ENCODE data around the gene EIF2B5.

EIF2B5 gene

DNA sequence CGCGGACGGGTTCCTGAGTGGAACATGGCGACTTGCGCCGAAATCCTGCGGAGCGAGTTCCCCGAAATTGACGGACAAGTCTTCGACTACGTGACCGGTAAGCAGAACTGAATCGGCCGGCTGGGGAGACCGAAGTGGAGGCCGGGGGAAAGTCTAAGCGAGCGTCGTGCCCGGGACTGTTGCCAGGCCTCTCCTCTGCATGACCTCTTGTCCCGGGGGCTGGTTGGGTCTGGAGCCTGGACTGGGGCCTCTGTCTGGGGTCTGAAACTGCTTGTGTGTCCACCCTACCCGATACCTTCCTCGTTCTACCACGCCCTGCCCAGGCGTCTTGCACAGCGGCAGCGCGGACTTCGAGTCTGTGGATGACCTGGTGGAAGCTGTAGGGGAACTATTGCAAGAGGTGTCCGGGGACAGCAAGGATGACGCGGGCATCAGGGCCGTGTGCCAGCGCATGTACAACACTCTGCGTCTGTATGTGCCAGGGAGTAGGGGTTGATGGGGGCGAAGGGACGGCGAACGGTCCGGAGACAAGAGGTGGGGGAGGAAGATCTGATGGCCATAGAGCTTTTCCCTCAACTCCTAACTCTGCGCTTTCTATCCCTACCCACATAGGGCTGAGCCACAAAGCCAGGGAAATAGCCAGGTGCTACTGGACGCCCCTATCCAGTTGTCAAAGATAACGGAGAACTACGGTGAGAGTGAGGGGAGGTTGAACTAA is 51.2 kb downstream of the EIF2B5 start, which contains the start of gene ABCF3:
Gene ABCF3, plus strand, starts transcription at position 16 of the 718 bp plus-strand sequence. Its CDS starts 9 bp downstream, at position 25.
- H3K4me3 ChIP-seq, result peak within 1 kb of the TSS; percentile 99
- H3K9ac ChIP-seq (ENCODE audit: insufficient read length), result peak within 1 kb of the TSS; percentile 97
- TF ChIP-seq EZH2 (IDR thresholded peaks at IDR 0.05) (no peak), FOXP2 (optimal IDR thresholded peaks at IDR 0.05; ENCODE audit: control extremely low read depth, extremely low read length, insufficient read depth) (no peak), POLR2AphosphoS5 (IDR thresholded peaks at IDR 0.05; ENCODE audit: borderline replicate concordance, low read depth, low read length) (peak; percentile 80; the same call in 1 of the 2 replicates)
- peak within 1 kb of the TSS; percentile 93 for H3K27ac ChIP-seq
- peaks cover 75% of the 10 kb centered on the region for H3K36me3 ChIP-seq (ENCODE audit: insufficient read depth, low read length)
- no peaks in the 10 kb centered on the region for H3K9me3 ChIP-seq (ENCODE audit: low read depth, low read length)
- DNase-seq (ENCODE audit: low read depth, low spot score), result no peak

DNA sequence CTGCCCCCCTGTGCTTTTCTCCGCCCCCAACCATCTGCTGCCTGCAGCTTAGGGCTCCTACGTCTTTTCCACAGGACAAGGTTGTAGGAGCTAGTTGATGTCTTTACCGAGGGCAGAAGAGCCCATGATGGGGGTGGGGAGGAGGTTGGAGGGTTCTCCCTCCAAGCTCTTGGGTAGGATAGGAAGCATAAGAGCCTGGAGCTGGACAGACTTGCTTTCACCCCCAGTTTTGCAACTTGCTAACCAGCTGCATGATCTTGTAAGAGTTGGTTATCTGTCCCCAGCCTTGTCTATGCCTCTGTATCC is 51.7 kb downstream of the EIF2B5 start:
- H3K27ac ChIP-seq, result no peak overlapping the region
- peak overlapping the region; percentile 97 for H3K9ac ChIP-seq (ENCODE audit: insufficient read length)
- H3K9me3 ChIP-seq (ENCODE audit: low read depth, low read length), result no peaks in the 10 kb centered on the region
- H3K4me3 ChIP-seq, result peak overlapping the region; percentile 99
- no peak for DNase-seq (ENCODE audit: low read depth, low spot score)
- TF ChIP-seq POLR2AphosphoS5 (IDR thresholded peaks at IDR 0.05; ENCODE audit: borderline replicate concordance, low read depth, low read length) (no peak), FOXP2 (optimal IDR thresholded peaks at IDR 0.05; ENCODE audit: control extremely low read depth, extremely low read length, insufficient read depth) (no peak), EZH2 (IDR thresholded peaks at IDR 0.05) (no peak)
- H3K36me3 ChIP-seq (ENCODE audit: insufficient read depth, low read length), result peaks cover 74% of the 10 kb centered on the region

DNA sequence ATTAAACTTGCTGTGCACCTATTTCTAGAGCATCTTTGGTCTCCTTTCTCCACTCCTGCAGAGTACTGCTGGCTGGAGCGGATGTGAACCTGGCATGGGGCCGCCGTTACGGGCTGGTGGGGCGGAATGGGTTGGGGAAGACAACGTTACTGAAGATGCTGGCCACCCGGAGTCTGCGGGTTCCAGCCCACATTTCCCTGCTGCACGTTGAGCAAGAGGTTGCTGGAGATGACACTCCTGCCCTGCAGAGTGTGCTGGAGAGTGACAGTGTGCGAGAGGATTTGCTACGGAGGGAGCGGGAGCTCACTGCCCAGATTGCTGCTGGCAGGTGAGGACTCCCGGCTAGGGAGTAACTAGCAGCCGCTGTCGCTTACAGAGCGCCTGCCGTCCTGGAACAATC is 52.9 kb downstream of the EIF2B5 start:
- TF ChIP-seq POLR2AphosphoS5 (IDR thresholded peaks at IDR 0.05; ENCODE audit: borderline replicate concordance, low read depth, low read length) (no peak), FOXP2 (optimal IDR thresholded peaks at IDR 0.05; ENCODE audit: control extremely low read depth, extremely low read length, insufficient read depth) (no peak), EZH2 (IDR thresholded peaks at IDR 0.05) (no peak)
- peaks cover 74% of the 10 kb centered on the region for H3K36me3 ChIP-seq (ENCODE audit: insufficient read depth, low read length)
- H3K4me3 ChIP-seq, result no peak overlapping the region
- no peak for DNase-seq (ENCODE audit: low read depth, low spot score)
- no peak overlapping the region for H3K27ac ChIP-seq
- H3K9me3 ChIP-seq (ENCODE audit: low read depth, low read length), result no peaks in the 10 kb centered on the region
- H3K9ac ChIP-seq (ENCODE audit: insufficient read length), result no peak overlapping the region

DNA sequence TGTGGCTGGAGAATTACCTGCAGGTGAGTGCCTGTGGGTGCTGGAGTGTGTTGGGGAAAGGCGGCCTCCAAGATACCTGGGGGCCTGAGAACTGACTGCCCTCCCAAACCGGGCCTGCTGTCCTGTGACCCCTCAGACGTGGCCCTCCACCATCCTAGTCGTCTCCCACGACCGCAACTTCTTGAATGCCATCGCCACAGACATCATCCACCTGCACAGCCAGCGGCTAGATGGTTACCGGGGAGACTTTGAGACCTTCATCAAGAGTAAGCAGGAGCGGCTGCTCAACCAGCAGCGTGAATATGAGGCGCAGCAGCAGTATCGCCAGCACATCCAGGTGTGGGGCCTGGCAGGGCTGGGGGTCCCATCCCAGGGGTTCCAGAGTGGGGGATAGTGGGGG is 54.3 kb downstream of the EIF2B5 start:
- TF ChIP-seq POLR2AphosphoS5 (IDR thresholded peaks at IDR 0.05; ENCODE audit: borderline replicate concordance, low read depth, low read length), result no peak
- TF ChIP-seq EZH2 (IDR thresholded peaks at IDR 0.05), result no peak
- no peak for TF ChIP-seq FOXP2 (optimal IDR thresholded peaks at IDR 0.05; ENCODE audit: control extremely low read depth, extremely low read length, insufficient read depth)
- Histone ChIP-seq H3K9ac (ENCODE audit: insufficient read length) (no peak overlapping the region), H3K9me3 (ENCODE audit: low read depth, low read length) (no peaks in the 10 kb centered on the region), H3K36me3 (ENCODE audit: insufficient read depth, low read length) (peaks cover 74% of the 10 kb centered on the region), H3K27ac (no peak overlapping the region), H3K4me3 (no peak overlapping the region)
- DNase-seq (ENCODE audit: low read depth, low spot score), result no peak

DNA sequence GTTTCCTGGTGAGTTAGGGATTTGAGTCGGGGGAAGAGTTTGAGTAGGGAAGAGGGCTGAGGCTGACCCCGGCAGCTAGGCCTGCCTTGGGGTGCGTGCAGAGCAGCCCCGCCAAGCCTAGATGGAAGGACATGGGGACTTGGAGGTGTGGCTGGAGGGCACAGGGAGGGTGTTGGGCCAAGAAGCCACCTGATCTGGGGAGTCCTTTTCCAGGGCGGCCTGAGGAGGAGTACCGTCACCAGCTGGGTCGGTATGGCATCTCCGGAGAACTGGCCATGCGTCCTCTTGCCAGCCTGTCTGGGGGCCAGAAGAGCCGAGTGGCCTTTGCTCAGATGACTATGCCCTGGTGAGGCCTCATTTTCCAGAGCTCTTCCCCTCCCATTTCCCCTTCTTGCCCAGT is 57.7 kb downstream of the EIF2B5 start:
- H3K9ac ChIP-seq (ENCODE audit: insufficient read length), result no peak overlapping the region
- peaks cover 82% of the 10 kb centered on the region for H3K36me3 ChIP-seq (ENCODE audit: insufficient read depth, low read length)
- TF ChIP-seq FOXP2 (optimal IDR thresholded peaks at IDR 0.05; ENCODE audit: control extremely low read depth, extremely low read length, insufficient read depth), result no peak
- TF ChIP-seq POLR2AphosphoS5 (IDR thresholded peaks at IDR 0.05; ENCODE audit: borderline replicate concordance, low read depth, low read length), result no peak
- TF ChIP-seq EZH2 (IDR thresholded peaks at IDR 0.05), result no peak
- no peak overlapping the region for H3K4me3 ChIP-seq
- no peak for DNase-seq (ENCODE audit: low read depth, low spot score)
- no peaks in the 10 kb centered on the region for H3K9me3 ChIP-seq (ENCODE audit: low read depth, low read length)
- no peak overlapping the region for H3K27ac ChIP-seq

DNA sequence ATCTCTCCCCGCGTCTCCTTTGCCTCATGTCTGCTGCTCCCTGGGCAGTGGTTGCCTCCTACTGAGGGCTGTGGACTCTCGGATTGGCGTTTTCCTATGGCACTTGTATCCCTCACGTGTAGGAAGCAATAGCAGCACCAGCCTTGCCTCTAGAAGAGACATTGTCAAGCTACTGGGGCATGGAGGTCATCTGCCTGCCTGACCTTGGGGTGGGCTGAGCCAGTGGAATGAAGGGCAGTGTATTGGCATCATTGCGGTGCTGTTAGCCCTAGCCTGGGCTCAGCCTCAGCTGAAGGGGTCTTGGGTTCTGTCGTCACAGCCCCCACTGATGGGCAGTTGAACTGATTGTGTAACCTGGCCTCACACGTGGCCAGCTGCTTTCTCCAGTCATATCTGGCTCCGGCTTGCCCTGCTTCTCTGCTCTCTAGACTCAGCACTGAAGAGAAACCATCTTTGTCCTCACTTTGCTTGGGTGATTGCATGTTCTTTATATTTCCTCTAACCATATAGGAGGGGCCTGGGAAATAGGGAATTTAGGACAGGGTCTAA is 58.9 kb downstream of the EIF2B5 start:
- no peak overlapping the region for H3K4me3 ChIP-seq
- H3K27ac ChIP-seq, result no peak overlapping the region
- TF ChIP-seq FOXP2 (optimal IDR thresholded peaks at IDR 0.05; ENCODE audit: control extremely low read depth, extremely low read length, insufficient read depth) (no peak), EZH2 (IDR thresholded peaks at IDR 0.05) (no peak), POLR2AphosphoS5 (IDR thresholded peaks at IDR 0.05; ENCODE audit: borderline replicate concordance, low read depth, low read length) (no peak)
- no peak for DNase-seq (ENCODE audit: low read depth, low spot score)
- no peaks in the 10 kb centered on the region for H3K9me3 ChIP-seq (ENCODE audit: low read depth, low read length)
- peaks cover 70% of the 10 kb centered on the region for H3K36me3 ChIP-seq (ENCODE audit: insufficient read depth, low read length)
- H3K9ac ChIP-seq (ENCODE audit: insufficient read length), result no peak overlapping the region
